Natural killer cell (primary cell): Measurements from ENCODE around the gene SYCE1. TPM values are rescaled to one million over a fixed set of nuclear protein-coding genes. Genes with fewer than 3 reads are reported as not detected.

Experiments
- ATAC-seq, 3 donors: fragments of 150-1000 bp in 2 of 3; fragments of 200-7000 bp in 1 of 3; cut with Tn5 transposase; 1 replicate in 1 of 3; 2 replicates in 2 of 3; pipeline ENCODE4 v1.10.0; 2021; ENCODE audit warnings: mild to moderate bottlenecking in 2 of 3, moderate library complexity in 2 of 3
- DNase-seq, 2 donors: peaks; one replicate each; pipeline versions ENCODE4 v3.0.0 to v3.0.0-alpha.2; 2013 to 2021; ENCODE audit warnings: mixed read lengths in 1 of 2
- H3K27ac ChIP-seq: one replicate; pipeline ENCODE4 v1.5.1; 2013; ENCODE audit warnings: mild to moderate bottlenecking, low read length
- H3K27me3 ChIP-seq: one replicate; pipeline ENCODE4 v1.6.1; 2013; ENCODE audit warnings: low read length; ENCODE audit not compliant: control insufficient read depth, insufficient read depth
- H3K36me3 ChIP-seq: one replicate; pipeline ENCODE4 v1.6.1; 2013; ENCODE audit warnings: low read length; ENCODE audit not compliant: control insufficient read depth, insufficient read depth
- H3K4me1 ChIP-seq: one replicate; pipeline ENCODE4 v1.6.1; 2013; ENCODE audit warnings: low read length; ENCODE audit not compliant: control insufficient read depth, insufficient read depth
- H3K4me3 ChIP-seq: one replicate; pipeline ENCODE4 v1.5.1; 2013; ENCODE audit warnings: low read length
- H3K9me3 ChIP-seq: one replicate; pipeline ENCODE4 v1.6.1; 2013; ENCODE audit warnings: low read length; ENCODE audit not compliant: control insufficient read depth, insufficient read depth
- H3K27ac Mint-ChIP-seq, 2 donors: one replicate each; pipeline ENCODE4 v1.8.0; 2022; ENCODE audit warnings: mild to moderate bottlenecking in 2 of 2, mixed read lengths in 2 of 2, moderate library complexity in 1 of 2
- H3K27me3 Mint-ChIP-seq, 2 donors: one replicate each; pipeline ENCODE4 v1.8.0; 2022; ENCODE audit warnings: low read depth in 2 of 2, mixed read lengths in 2 of 2
- H3K36me3 Mint-ChIP-seq: one replicate; pipeline ENCODE4 v1.8.0; 2022; ENCODE audit warnings: mixed read lengths
- H3K4me1 Mint-ChIP-seq, 2 donors: one replicate each; pipeline ENCODE4 v1.8.0; 2022; ENCODE audit warnings: mixed read lengths in 2 of 2
- H3K4me3 Mint-ChIP-seq: one replicate; pipeline ENCODE4 v1.8.0; 2022; ENCODE audit warnings: mild to moderate bottlenecking, moderate library complexity, mixed read lengths
- H3K9me3 Mint-ChIP-seq, 2 donors: one replicate each; pipeline ENCODE4 v1.8.0; 2022; ENCODE audit warnings: mixed read lengths in 2 of 2
- WGBS: methylation state at CpG from one replicate; pipeline ENCODE4 v1.1.7; 2013; ENCODE audit warnings: missing lambda C conversion rate; ENCODE audit not compliant: insufficient coverage; 5-methylcytosine and 5-hydroxymethylcytosine counted together
- intact Hi-C: fragments of 100-400 bp; cut with micrococcal nuclease; formaldehyde crosslinking; loops from one replicate; pipeline ENCODE4 v1.14.2; 2022
- total RNA-seq, 4 donors: library from RNA; stranded (reverse); fragments of 120-200 nt in 1 of 4; gene quantifications; one replicate each; pipeline versions ENCODE4 v1.2.3 to v1.2.4, GENCODE V29; 2013 to 2022
- TF ChIP-seq, protein P1 (sequence below): fragments of 200-600 bp; IDR thresholded peaks from one replicate; pipeline ENCODE4 v1.8.0; 2022; ENCODE audit warnings: antibody characterized with exemption

Gene SYCE1
- total RNA-seq, 3 donors from 2014 or later (not counting 1 experiment from before 2014, with no cell fraction given) = 0.82 TPM; not detected in 2

DNA sequence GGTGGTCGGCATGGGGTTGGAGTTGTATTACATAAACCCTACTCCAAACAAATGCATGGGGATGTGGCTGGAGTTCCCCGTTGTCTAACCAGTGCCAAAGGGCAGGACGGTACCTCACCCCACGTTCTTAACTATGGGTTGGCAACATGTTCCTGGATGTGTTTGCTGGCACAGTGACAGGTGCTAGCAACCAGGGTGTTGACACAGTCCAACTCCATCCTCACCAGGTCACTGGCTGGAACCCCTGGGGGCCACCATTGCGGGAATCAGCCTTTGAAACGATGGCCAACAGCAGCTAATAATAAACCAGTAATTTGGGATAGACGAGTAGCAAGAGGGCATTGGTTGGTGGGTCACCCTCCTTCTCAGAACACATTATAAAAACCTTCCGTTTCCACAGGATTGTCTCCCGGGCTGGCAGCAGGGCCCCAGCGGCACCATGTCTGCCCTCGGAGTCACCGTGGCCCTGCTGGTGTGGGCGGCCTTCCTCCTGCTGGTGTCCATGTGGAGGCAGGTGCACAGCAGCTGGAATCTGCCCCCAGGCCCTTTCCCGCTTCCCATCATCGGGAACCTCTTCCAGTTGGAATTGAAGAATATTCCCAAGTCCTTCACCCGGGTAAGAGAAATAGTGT lies 38.3 kb downstream of the SYCE1 start, which contains the start of gene CYP2E1:
Gene CYP2E1 (plus strand): TSS at position 407 of the 632 bp plus-strand sequence. CDS start 33 bp downstream, at position 440.
- H3K27me3 ChIP-seq = peaks cover 6% of the 10 kb centered on the region
- no peak within 1 kb of the TSS for H3K27ac ChIP-seq
- peaks cover 36 to 61% of the 10 kb centered on the region in 2 donors for H3K27me3 Mint-ChIP-seq
- peaks cover 12% of the 10 kb centered on the region for H3K36me3 Mint-ChIP-seq
- H3K4me1 Mint-ChIP-seq = peaks cover 17 to 25% of the 10 kb centered on the region in 2 donors
- peaks cover 0 to 7% of the 10 kb centered on the region in 2 donors for H3K9me3 Mint-ChIP-seq
- ATAC-seq = no peak
- peaks cover 30% of the 10 kb centered on the region for H3K4me1 ChIP-seq
- WGBS = 81% methylated on average over 15 of the region's 16 CpGs
- peaks cover 5% of the 10 kb centered on the region for H3K9me3 ChIP-seq
- H3K4me3 ChIP-seq = no peak within 1 kb of the TSS
- TF ChIP-seq, protein P1, sequence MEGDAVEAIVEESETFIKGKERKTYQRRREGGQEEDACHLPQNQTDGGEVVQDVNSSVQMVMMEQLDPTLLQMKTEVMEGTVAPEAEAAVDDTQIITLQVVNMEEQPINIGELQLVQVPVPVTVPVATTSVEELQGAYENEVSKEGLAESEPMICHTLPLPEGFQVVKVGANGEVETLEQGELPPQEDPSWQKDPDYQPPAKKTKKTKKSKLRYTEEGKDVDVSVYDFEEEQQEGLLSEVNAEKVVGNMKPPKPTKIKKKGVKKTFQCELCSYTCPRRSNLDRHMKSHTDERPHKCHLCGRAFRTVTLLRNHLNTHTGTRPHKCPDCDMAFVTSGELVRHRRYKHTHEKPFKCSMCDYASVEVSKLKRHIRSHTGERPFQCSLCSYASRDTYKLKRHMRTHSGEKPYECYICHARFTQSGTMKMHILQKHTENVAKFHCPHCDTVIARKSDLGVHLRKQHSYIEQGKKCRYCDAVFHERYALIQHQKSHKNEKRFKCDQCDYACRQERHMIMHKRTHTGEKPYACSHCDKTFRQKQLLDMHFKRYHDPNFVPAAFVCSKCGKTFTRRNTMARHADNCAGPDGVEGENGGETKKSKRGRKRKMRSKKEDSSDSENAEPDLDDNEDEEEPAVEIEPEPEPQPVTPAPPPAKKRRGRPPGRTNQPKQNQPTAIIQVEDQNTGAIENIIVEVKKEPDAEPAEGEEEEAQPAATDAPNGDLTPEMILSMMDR = no peak
- intact Hi-C loops = no loop called here
- DNase-seq = no peak
- H3K36me3 ChIP-seq = no peaks in the 10 kb centered on the region
- H3K27ac Mint-ChIP-seq = no peak within 1 kb of the TSS
- H3K4me3 Mint-ChIP-seq = no peak within 1 kb of the TSS

DNA sequence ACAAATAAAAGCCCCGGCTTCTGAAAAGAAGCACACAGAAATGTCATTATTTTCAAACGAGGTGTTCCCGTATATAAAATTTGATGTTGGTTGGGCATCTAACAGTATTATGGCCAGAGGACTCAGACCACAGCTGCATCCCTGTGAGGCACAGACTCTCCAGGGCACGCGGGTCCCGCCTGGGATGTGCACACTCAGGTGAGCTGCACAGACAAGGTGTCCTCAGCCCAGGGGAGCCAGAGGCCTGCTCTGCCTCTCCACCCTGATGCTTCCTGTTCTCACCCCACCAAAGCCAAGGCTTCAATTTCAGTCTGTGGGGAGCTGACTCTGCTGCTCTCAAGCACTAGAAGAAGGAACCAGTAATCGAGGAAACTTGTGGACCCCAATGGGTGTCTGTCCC lies 39.9 kb downstream of the SYCE1 start:
- ATAC-seq = no peak
- peaks cover 5% of the 10 kb centered on the region for H3K9me3 ChIP-seq
- TF ChIP-seq, protein P1 = no peak
- H3K4me1 Mint-ChIP-seq = peaks cover 13 to 27% of the 10 kb centered on the region in 2 donors
- peaks cover 6% of the 10 kb centered on the region for H3K27me3 ChIP-seq
- no peak overlapping the region for H3K4me3 ChIP-seq
- peaks cover 12% of the 10 kb centered on the region for H3K36me3 Mint-ChIP-seq
- no peak overlapping the region for H3K27ac ChIP-seq
- WGBS = 87% methylated on average over 7 of the region's 7 CpGs
- H3K9me3 Mint-ChIP-seq = peaks cover 0 to 7% of the 10 kb centered on the region in 2 donors
- H3K27ac Mint-ChIP-seq = no peak overlapping the region
- H3K27me3 Mint-ChIP-seq = peaks cover 27 to 47% of the 10 kb centered on the region in 2 donors
- DNase-seq = no peak
- no peaks in the 10 kb centered on the region for H3K36me3 ChIP-seq
- H3K4me3 Mint-ChIP-seq = no peak overlapping the region
- H3K4me1 ChIP-seq = peaks cover 29% of the 10 kb centered on the region
- intact Hi-C loops = no loop called here

- TF ChIP-seq, protein P1 = no peak
- Mint-ChIP-seq H3K4me1 (peaks cover 11 to 18% of the 10 kb centered on the region in 2 donors), H3K4me3 (no peak overlapping the region), H3K9me3 (peaks cover 0 to 7% of the 10 kb centered on the region in 2 donors), H3K36me3 (peaks cover 12% of the 10 kb centered on the region), H3K27me3 (peaks cover 13 to 36% of the 10 kb centered on the region in 2 donors), H3K27ac (no peak overlapping the region)
- whole genome bisulfite sequencing = 88% methylated on average over 9 of the region's 9 CpGs
- H3K27ac ChIP-seq = no peak overlapping the region
- DNase-seq = no peak
- no peaks in the 10 kb centered on the region for H3K36me3 ChIP-seq
- peaks cover 5% of the 10 kb centered on the region for H3K9me3 ChIP-seq
- no peak for ATAC-seq
- intact Hi-C loops = no loop called here
- H3K4me3 ChIP-seq = no peak overlapping the region
- H3K27me3 ChIP-seq = peaks cover under 1% of the 10 kb centered on the region
- peaks cover 19% of the 10 kb centered on the region for H3K4me1 ChIP-seq
Measured at GRCh38 chr10:133523631-133524203, 41.7 kb downstream of the SYCE1 start.
